ENCODE results near the gene CRAMP1. TPM values are rescaled to one million over a fixed set of nuclear protein-coding genes. Genes with fewer than 3 reads are reported as not detected.

Gene CRAMP1
- total RNA-seq, 4 donors from 2014 or later = 15.7 to 39.3 (median 26.1) TPM

DNA sequence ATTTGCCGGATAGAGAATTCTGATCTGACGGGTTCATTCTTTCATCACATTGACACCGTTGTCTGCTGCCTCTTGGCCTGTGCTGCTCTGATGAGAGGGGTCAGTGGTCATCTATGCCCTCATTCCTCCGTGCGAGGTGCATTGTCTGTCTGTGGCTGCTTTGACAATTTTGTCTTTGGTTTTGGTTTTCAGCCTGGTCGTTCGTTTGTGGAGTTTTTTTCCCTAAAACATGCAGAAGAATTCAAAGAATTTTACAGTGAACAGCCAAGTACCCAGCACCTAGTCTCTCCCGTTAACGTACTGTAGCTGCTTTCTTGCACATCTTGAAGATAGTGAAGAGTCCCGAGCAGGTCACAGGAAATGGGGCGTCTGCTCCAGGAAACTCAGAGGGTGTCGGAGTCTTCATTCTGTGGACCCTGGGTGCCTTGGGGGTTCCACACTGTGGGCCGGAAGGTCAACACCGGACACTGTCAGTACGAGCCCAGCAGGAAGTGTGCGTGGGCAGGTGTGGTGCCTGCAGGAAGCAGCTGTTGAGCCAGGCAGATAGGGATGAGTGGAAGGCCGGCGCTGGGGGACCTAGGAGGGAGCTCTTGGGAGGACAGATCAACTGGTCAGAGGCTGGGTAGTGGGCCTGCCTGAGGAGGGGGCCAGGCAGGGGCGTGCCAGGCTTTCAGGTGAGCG lies 28.2 kb downstream of the CRAMP1 start:
- H3K4me1 ChIP-seq = no peaks in the 10 kb centered on the region
- 80% methylated on average over 19 of the region's 20 CpGs for WGBS
- no peak overlapping the region for H3K4me3 ChIP-seq
- H3K27me3 ChIP-seq = no peaks in the 10 kb centered on the region
- no peak overlapping the region for H3K27ac ChIP-seq
- H3K36me3 ChIP-seq = peaks cover 84% of the 10 kb centered on the region
- H3K9me3 ChIP-seq = no peaks in the 10 kb centered on the region
- no peak for DNase-seq (ENCODE audit: low spot score in 2 of 2)
- TF ChIP-seq POLR2AphosphoS5 (IDR thresholded peaks at IDR 0.05) (no peak), EP300 (IDR thresholded peaks at IDR 0.05) (no peak), POLR2A (IDR thresholded peaks at IDR 0.05) (no peak)

DNA sequence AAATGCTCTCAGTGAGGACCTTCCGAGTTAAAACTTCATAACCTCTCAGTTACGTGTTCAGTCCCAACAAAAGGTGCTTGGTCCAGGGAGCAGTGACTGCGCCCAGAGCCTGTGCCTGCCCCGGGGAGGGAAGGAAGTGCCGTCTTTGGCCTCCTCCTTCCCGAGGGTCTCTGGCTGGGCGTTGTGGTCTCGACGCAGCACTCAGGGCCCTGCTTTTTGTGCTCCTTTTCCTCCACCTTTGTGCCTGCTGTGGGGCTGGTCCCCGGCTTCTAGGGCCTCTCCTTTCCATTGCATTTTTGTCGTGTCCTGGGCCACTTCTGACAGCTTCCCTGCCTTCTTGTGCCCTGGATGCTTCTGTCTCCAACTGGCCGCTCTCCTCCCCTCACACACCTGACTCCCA lies 29.1 kb downstream of the CRAMP1 start:
- Histone ChIP-seq H3K27me3 (no peaks in the 10 kb centered on the region), H3K9me3 (no peaks in the 10 kb centered on the region), H3K4me3 (no peak overlapping the region), H3K36me3 (peaks cover 76% of the 10 kb centered on the region), H3K27ac (no peak overlapping the region), H3K4me1 (peaks cover 7% of the 10 kb centered on the region)
- DNase-seq (ENCODE audit: low spot score in 2 of 2) = no peak
- WGBS = 92% methylated on average over 12 of the region's 12 CpGs
- TF ChIP-seq POLR2AphosphoS5 (IDR thresholded peaks at IDR 0.05) = no peak
- TF ChIP-seq EP300 (IDR thresholded peaks at IDR 0.05) = no peak
- TF ChIP-seq, protein P1, sequence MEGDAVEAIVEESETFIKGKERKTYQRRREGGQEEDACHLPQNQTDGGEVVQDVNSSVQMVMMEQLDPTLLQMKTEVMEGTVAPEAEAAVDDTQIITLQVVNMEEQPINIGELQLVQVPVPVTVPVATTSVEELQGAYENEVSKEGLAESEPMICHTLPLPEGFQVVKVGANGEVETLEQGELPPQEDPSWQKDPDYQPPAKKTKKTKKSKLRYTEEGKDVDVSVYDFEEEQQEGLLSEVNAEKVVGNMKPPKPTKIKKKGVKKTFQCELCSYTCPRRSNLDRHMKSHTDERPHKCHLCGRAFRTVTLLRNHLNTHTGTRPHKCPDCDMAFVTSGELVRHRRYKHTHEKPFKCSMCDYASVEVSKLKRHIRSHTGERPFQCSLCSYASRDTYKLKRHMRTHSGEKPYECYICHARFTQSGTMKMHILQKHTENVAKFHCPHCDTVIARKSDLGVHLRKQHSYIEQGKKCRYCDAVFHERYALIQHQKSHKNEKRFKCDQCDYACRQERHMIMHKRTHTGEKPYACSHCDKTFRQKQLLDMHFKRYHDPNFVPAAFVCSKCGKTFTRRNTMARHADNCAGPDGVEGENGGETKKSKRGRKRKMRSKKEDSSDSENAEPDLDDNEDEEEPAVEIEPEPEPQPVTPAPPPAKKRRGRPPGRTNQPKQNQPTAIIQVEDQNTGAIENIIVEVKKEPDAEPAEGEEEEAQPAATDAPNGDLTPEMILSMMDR (IDR thresholded peaks at IDR 0.05) = no peak
- no peak for TF ChIP-seq POLR2A (IDR thresholded peaks at IDR 0.05)

DNA sequence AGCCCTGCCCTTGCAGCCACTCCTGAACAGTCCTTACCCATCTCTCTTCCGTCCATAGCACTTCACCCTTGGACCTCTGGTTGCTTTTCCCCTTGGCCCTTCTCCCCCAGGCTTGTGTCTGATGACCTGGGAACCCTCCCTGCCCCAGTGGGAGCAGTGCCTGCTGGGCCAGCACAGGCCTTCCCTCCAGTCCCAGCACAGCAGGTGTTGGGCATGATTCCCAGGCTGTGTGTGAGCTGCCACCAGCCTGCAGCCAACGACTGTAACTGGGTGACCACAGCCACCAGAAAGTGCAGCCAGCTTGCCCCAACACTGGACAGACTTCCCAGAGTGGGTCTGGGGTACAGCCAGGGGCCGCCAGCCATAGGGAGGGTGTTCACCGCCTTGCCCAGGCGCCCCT lies 30.0 kb downstream of the CRAMP1 start:
- H3K27me3 ChIP-seq = no peaks in the 10 kb centered on the region
- no peak for DNase-seq (ENCODE audit: low spot score in 2 of 2)
- WGBS = 93% methylated on average over 5 of the region's 5 CpGs
- TF ChIP-seq POLR2AphosphoS5 (IDR thresholded peaks at IDR 0.05) = no peak
- no peak for TF ChIP-seq POLR2A (IDR thresholded peaks at IDR 0.05)
- TF ChIP-seq, protein P1 (IDR thresholded peaks at IDR 0.05) = no peak
- TF ChIP-seq EP300 (IDR thresholded peaks at IDR 0.05) = no peak
- H3K4me1 ChIP-seq = peaks cover 7% of the 10 kb centered on the region
- H3K27ac ChIP-seq = no peak overlapping the region
- H3K4me3 ChIP-seq = no peak overlapping the region
- H3K36me3 ChIP-seq = peaks cover 76% of the 10 kb centered on the region
- no peaks in the 10 kb centered on the region for H3K9me3 ChIP-seq

DNA sequence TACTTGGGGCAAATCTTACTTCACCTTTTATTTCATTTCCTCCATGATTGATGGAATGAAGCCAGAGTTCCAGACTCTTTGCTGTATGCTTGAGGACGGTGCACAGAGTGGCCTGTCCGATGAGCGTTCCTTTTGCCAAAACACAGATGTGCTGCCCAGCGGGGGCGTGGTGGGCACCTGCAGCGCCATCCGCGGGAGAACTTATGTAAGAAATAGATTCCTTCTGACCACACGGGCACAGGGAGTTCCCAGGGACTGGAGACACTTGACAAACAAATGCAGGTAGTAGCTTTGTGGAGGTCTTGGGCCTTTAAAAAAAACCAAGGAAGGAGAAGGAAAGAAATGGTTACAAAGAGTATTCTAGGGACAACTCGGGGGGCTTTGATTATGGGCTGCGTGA lies 30.6 kb downstream of the CRAMP1 start:
- WGBS = 95% methylated on average over 11 of the region's 11 CpGs
- H3K4me1 ChIP-seq = peaks cover 7% of the 10 kb centered on the region
- no peak for DNase-seq (ENCODE audit: low spot score in 2 of 2)
- H3K4me3 ChIP-seq = no peak overlapping the region
- TF ChIP-seq EP300 (IDR thresholded peaks at IDR 0.05) (no peak), POLR2A (IDR thresholded peaks at IDR 0.05) (no peak), POLR2AphosphoS5 (IDR thresholded peaks at IDR 0.05) (no peak)
- TF ChIP-seq, protein P1 (IDR thresholded peaks at IDR 0.05) = no peak
- no peaks in the 10 kb centered on the region for H3K27me3 ChIP-seq
- H3K9me3 ChIP-seq = no peaks in the 10 kb centered on the region
- H3K36me3 ChIP-seq = peaks cover 73% of the 10 kb centered on the region
- H3K27ac ChIP-seq = no peak overlapping the region

DNA sequence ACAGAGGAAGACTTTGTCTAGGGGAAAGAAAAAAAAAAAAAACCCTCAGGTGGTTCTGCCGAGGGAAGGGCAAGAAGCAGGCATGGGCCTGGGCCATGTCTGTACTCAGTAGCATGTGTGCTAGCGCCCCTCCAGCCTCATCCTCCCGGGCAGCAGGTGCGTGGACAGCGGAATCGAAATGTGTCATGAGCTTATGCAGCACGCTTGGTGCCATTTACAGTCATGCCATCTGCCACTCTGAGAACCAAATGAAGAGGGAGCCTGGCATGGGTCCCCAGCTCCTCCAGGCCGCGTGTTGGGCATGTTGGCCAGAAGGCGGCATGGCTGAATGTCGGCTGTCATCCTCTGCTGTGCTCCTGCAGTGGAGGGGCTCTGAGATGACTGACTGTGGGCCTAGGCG lies 31.4 kb downstream of the CRAMP1 start:
- DNase-seq (ENCODE audit: low spot score in 2 of 2) = no peak
- 92% methylated on average over 12 of the region's 12 CpGs for WGBS
- Histone ChIP-seq H3K36me3 (peaks cover 65% of the 10 kb centered on the region), H3K9me3 (no peaks in the 10 kb centered on the region), H3K4me1 (peaks cover 7% of the 10 kb centered on the region), H3K4me3 (no peak overlapping the region), H3K27me3 (no peaks in the 10 kb centered on the region), H3K27ac (no peak overlapping the region)
- TF ChIP-seq, protein P1 (IDR thresholded peaks at IDR 0.05) = no peak
- TF ChIP-seq EP300 (IDR thresholded peaks at IDR 0.05) = no peak
- TF ChIP-seq POLR2A (IDR thresholded peaks at IDR 0.05) = no peak
- TF ChIP-seq POLR2AphosphoS5 (IDR thresholded peaks at IDR 0.05) = no peak
